Gastrocnemius medialis (tissue), 4 donors: ENCODE data around the gene MTURN.

Experiments
- POLR2A ChIP-seq, 2 donors: fragments of 450-650 bp; IDR thresholded peaks; one replicate each; pipeline ENCODE4 v1.6.1; 2017; ENCODE audit warnings: antibody characterized with exemption in 2 of 2, mild to moderate bottlenecking in 2 of 2, moderate library complexity in 2 of 2
- TF ChIP-seq, protein P1 (sequence below), 5 experiments: fragments of 450-650 bp in 3 of 5; fragments of 200-600 bp in 2 of 5; sonication (generic) in 2 of 5; IDR thresholded peaks in 4 of 5; conservative IDR thresholded peaks in 1 of 5; 1 replicate in 4 of 5; 2 replicates in 1 of 5; pipeline ENCODE4 v1.5.1; 2016 to 2019; ENCODE audit warnings: antibody characterized with exemption in 5 of 5, mild to moderate bottlenecking in 3 of 5, moderate library complexity in 3 of 5

DNA sequence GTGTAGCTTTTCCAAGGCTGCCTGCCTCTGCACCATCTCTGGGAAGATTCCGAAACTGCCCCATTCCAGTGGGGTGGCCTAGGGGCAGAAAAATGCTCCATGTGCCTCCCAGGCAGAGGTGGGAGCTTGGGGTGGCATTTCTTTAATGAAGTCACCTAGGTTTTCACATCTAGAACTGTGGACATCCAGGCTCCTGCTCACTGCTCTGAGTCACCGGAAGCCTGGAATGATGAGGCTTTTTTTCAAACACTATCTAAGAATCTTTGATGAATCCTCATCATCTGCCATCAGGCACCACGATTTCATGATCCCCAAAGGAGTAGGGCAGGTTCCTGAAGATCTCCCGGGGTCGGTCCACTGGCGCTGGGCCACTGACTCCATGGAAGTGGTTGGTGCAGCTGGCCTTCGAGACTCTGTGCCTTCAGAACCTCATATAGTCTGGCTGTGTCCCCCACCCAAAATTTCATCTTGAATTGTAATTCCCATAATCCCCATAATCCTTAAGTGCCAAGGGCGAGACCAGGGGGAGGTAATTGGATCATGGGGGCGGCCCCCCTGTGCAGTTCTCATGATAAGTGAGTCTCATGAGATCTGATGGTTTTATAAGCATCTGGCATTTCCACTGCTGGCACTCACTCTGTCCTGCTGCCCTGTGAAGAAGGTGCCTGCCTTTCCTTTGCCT, 37.1 kb downstream of the MTURN start:
- TF ChIP-seq, protein P1, sequence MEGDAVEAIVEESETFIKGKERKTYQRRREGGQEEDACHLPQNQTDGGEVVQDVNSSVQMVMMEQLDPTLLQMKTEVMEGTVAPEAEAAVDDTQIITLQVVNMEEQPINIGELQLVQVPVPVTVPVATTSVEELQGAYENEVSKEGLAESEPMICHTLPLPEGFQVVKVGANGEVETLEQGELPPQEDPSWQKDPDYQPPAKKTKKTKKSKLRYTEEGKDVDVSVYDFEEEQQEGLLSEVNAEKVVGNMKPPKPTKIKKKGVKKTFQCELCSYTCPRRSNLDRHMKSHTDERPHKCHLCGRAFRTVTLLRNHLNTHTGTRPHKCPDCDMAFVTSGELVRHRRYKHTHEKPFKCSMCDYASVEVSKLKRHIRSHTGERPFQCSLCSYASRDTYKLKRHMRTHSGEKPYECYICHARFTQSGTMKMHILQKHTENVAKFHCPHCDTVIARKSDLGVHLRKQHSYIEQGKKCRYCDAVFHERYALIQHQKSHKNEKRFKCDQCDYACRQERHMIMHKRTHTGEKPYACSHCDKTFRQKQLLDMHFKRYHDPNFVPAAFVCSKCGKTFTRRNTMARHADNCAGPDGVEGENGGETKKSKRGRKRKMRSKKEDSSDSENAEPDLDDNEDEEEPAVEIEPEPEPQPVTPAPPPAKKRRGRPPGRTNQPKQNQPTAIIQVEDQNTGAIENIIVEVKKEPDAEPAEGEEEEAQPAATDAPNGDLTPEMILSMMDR (IDR thresholded peaks at IDR 0.05 in 4 of 5, conservative IDR thresholded peaks at IDR 0.05 in 1 of 5) = no peak
- no peak for TF ChIP-seq POLR2A (IDR thresholded peaks at IDR 0.05)
